ENCODE measurements around the gene MRPL50.

- TF ChIP-seq SUZ12 (IDR thresholded peaks at IDR 0.05; ENCODE audit: extremely low read depth, insufficient read depth, insufficient read length) (no peak), ZNF274 (IDR thresholded peaks at IDR 0.05; ENCODE audit: low read depth, low read length) (no peak), YY1 (IDR thresholded peaks at IDR 0.05; ENCODE audit: insufficient read depth, insufficient read length) (no peak)
Observed at GRCh38 chr9:101417977-101418376, 19.6 kb upstream of the MRPL50 start.
